GM19328 (cell line): ENCODE measurements around the gene PCDHB1.

Experiments
- ATAC-seq: cut with Tn5 transposase; IDR thresholded peaks from one replicate; pipeline ENCODE4 v1.9.1; 2021; ENCODE audit warnings: mild to moderate bottlenecking, moderate library complexity; ENCODE audit not compliant: unreplicated experiment

The PCDHB1 gene, protein sequence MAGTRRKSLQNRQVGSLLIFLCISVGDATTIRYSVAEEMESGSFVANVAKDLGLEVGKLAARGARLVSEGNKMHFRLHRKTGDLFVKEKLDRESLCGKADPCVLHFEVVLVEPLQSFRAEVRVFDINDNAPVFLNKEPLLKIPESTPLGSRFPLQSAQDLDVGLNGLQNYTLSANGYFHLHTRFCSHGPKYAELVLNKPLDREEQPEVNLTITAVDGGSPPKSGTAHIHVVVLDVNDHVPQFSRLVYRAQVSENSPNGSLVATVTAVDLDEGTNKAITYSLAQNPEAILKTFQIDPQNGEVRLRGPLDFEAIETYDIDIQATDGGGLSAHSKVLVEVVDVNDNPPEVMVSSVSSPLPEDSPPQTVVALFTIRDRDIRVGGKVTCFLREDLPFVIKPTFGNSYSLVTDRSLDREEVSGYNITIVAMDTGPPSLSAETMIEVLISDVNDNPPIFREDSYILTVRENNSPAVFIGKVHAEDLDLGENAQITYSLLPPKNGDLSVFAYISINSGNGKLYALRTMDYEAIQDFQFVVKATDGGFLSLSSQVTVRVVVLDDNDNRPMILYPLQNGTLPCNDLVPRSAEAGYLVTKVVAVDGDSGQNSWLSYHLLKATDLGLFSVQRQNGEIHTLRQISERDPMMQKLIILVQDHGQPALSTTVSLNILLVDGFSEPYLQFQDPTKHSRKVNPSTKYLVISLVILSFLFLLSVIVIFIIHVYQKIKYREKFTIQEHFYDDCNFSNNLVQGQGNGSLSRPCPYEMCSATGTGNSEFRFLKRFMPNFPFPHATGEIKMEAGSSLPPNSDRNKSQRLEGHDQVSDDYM

DNA sequence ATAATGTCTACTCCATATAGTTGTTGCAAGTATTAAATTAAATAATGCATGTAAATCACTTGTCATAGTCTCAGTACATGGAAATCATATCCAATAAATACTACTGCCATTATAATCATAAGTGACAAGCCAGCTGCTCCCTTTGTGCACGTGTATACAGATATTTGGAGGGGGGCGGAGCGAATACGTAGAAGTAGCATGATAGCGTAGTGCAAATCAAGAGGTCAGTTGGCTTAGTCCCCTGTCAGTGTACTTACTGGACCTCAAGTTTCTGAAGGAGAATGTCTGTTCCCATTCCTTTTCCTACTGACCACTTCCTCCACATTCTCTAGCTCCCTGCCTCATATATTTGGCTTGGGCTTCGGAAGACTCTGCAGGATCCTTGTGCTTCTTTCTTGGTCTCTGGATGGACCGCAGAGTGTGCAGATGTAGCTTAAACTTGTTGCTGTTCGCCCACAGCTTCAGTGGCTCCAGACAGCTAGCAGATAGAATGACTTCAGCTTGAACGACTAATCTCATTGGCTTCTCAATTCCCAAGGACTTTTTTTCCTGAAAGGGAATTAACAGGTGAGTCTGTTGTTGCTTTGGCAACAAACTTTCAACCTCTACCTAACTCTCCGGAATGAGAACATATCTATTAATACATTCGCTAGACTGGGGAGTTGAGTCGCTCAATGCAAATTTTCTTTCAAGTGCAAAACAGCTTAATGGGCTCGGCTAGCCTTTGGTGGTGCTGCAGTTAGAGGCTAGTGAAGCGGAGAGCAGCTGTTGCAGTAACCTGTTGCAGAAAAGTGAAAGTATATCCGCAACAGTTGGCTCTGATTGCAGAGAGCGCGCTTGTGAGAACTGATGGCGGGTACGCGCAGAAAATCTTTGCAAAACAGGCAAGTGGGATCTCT lies at the start of gene PCDHB1:
TSS of gene PCDHB1 (plus strand) at position 753 of the 899 bp plus-strand sequence. CDS start at position 850, 97 bp downstream.
- ATAC-seq = no peak

DNA sequence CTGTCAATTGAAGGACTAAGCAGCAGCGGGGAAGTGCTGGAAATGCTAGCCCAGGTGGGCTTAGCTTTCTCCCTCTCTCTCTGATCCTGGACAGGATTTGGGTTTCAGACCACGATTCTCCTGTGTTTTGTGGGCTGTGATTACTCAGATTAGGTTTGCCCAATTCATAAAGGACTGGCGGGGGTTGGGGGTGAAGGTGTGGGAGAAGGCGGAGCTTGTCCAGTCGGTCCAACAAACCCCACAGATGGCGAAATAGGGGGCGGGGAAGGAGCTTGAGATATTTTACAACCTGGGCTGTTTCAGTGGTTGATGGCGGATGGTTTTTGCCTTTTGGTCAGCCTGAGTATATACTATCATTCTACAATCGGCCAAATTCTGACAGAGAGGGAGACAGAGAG lies 49.7 kb upstream of the PCDHB1 start:
- no peak for ATAC-seq

DNA sequence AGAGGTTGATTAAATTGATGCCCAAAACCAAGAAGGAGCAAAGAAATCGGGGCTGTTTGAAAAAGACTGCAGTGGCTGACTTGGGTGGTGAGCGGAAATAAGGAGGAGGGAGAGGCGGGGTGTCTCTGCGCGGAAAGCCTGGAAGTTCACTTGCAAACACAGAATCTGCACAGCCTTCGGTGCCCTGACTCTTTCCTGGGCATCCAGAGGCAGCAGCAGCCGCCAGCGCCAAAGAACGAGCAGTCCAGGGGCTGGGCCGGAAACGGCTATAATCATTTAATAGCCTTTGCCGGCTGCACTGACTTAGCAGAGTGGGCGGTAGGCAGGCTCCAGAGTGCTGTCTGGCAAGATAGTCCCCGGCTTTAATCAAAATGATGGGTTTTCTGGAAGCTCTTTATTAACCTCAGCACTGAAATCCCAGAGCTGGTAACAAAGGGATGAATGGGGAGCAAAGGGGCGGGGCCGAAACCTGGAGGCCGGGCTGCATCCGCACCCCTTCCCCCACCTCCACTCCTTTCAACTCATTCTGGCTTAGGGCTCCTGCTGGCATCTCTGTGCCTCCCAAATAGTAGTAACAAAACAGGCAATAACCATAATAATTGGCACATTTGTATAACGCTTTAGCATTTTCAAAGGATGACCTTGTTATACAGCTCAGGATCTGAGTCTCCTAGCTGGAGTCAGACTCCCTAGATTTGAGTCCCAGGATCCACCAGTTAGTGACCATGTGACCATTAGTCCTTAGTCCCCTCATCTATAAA lies 49.1 kb upstream of the PCDHB1 start:
- ATAC-seq = no peak

DNA sequence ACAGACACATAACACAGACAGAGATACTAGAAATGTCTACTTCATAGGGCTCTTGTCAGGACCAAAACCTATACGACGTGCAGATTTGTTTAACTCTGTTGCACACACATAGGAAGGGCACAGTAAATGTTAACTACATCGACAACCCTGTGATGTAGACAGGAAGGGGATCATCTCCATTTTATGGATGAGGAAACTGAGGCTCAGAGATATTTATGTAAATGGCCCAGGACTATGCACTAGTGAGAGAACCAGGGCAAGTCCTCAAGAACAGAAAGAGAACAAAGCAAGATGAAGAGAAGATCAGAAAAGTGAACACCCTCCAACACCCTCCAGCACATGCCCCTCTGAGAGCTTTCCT lies 48.6 kb upstream of the PCDHB1 start:
- ATAC-seq = no peak

DNA sequence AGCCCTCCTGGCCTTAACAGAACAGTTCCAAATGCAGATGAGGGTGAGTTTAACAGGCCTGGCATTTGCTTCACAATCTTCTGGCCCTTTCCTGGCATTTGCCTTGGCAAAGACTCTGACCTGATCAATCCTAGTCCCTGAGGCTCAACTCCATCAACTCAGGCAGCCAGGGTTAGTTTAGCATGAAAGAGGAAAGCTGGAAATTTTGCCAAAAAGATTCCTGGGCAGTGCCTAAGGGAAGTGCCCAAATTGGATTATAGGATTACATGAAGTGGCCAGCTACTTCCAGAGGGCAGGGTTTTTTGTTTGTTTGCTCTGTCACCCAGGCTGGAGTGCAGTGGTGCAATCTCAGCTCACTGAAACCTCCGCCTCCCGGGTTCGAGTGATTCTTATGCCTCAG lies 48.1 kb upstream of the PCDHB1 start:
- no peak for ATAC-seq

DNA sequence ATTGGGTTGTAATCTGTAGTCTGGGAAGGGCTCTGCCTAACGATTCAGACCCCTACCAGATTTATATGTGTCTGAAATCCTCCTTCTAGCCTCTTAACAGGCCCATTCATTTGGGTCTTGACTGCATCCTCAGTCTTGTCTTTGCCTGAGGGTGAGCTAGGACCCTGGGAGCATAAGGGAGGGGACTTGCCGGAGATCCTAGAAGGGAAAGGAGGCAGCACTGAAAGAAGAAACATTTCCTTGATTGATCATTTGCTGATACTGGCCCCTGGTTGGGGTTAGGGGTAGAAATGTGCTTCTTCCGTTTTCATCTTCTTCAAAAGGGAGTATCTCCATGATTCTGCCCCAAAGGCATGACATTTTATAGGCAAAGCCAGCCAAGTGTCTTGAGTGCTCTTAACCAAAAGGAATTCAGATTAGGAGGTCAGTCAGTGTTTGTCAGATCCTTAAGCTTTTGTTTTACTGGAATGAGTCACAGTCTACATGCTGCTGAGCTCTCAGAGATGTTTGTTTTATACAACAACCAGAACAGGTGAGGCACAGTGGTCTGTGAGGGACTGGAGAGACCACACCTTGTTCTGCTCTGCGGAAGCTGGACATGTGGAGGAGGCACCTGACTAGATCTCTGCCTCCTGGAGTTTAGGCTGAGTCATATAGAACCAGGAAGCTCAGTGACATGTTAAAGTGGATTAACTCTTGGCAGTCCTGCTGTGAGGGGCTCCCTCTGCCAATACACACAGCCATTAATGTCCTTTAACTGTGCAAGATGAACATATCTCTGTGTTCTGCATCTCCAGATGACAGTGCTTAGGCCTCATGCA lies 47.2 kb upstream of the PCDHB1 start:
- ATAC-seq = no peak

DNA sequence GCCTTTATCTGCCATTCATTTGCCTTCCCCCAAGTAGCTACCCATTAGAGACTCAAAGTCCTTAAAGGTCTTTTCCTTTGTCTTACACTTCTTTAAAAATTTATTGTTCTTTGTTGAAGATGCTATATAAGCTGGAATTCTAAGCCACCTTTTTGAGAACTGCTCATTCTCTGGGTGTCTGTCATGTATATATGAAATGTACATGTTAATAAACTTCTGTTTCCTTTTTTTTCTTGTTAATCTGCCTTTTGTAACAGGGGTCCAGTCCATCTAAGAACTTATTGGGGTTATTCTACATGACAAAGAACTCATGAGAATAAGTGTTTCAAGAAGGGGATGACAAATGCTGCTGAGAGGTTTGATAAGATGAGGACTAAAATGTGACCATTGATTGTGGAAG lies 43.4 kb upstream of the PCDHB1 start:
- no peak for ATAC-seq

DNA sequence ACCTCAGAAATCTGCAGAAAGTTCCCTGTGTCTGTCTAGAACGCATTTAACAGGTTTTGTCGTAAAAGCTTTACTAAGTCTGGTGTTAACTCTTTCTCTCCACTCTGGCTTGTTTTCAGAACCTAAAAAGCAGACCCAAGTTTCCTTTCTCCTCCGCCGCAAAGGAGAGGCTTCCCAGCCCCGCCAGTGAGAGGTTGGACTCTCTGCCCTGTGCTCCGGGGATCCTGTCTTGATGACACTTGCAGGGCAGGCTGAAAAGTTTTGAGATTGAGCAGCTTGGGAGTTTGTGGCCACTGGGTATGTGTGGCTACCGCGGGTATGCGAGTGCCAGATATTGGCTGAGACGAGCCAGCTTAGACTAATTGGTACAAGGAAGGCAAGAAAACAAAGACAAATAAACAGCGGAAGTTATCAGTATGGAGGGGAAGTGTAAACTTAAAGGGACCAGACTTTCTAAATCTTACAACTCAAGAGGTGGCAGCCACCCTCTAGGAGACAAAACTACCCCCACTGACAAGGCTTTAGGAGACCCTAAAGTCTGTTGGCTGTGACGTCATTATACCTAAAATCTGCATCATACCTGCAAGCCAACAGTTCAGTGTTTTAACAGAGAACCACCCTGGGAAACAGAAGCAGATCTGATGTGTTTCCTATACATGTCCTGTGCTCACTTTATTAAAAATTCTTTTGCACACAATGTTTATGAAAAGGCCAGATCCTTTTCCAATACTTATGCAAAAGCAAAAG lies 41.0 kb upstream of the PCDHB1 start:
- ATAC-seq = no peak

DNA sequence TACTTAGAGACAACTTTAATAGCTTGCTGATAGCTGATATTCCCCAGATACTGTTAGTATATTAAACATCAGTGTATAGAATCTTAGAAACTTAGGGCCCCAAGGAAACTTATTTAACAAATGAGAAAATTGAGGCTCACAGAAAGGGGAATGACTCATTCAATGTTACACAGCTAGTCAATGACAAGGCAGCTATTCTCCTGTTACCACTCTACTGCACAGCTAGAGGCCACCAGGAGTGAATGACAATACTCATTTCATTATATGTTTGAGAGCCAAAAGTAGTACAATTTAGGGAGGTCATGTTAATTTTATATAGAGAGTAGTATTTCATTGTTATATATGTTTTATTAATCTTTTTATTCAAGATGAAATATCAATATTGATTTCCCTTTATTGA lies 33.2 kb upstream of the PCDHB1 start:
- no peak for ATAC-seq

DNA sequence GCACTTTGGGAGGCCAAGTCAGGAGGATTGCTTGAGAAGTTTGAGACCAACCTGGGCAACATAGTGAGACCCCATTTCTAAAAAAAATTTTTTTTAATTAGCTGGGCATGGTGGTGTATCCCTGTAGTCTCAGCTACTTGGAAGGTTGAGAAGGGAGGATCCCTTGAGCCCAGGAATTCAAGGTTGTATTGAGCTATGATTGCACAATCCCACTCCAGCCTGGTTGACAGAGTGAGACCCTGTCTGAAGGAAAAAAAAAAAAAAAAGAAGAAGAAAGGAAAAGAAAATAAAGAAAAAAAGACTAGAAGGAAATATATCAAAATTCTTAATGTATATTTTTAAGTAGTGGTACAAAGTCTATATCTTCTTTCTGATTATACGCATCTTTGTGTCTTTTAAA lies 28.8 kb upstream of the PCDHB1 start:
- ATAC-seq = no peak

DNA sequence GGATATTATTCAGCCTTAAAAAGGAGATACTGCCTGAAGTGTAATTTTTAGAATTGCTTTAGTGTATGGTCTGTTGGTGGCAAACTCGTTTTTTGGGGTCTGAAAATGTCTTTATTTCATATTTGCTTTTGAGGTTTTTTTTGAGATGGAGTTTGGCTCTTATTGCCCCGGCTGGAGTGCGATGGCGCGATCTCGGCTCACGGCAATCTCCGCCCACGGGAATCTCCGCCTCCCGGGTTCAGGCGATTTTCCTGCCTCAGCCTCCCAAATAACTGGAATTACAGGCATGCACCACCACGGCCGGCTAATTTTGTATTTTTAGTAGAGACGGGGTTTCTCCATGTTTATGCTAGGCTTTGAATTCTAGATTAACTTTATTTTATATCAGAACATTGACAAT lies 20.2 kb upstream of the PCDHB1 start:
- no peak for ATAC-seq

DNA sequence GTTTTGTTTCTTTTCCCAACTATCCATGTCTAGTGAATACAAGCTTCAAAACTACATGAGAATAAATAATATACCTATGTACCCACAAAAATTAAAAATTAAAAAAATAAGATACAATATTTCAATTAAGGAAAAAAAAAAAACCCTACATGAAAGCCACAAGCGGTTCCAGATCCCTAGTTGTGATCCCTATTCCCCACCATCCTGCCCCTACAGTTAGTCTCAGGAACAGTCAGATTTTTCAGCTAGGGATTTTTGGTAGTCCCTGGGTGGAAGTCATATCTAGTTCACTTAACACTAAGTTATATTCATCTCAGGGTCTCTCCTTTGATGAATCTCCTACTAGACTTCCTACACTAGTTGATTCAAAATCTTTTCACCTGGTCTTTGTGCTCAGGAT lies 18.5 kb upstream of the PCDHB1 start:
- ATAC-seq = no peak

DNA sequence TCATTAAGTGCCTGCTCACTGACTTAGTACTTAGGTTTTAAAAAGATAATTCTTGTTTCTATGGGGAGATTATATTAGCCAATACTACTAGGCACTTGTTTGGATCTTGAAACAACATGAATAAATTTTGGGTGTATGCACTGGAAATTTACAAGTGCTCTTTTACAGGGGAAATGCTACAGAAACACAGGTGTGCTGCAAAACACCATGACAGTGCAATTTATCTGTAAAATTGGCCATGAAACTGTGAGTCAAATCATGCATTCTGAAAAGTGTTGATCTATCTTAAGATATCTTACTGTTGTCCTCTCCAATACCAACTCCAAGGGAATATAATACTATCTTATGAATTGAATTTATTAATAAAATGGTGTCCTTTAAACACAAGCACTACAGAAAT lies 12.1 kb upstream of the PCDHB1 start:
- no peak for ATAC-seq

DNA sequence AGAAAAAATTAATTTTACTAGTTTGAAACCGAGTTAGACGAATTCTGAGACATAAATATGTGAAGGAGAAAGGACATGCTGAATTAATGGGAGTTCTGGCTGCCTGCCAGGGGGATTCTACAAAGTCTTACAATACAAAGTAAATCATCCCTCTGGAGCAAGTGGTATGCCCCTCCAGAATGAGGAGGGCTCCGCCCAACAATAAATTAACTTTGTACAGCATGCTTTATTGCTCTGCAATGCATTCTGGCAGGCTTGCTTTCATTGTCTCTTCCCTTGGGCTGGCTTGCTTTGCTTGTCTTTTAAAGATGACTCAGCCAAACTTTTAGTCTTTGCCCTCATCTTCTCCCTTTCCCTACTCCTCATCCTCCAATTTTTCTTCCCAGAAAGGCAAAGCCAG lies 11.7 kb upstream of the PCDHB1 start:
- ATAC-seq = no peak

DNA sequence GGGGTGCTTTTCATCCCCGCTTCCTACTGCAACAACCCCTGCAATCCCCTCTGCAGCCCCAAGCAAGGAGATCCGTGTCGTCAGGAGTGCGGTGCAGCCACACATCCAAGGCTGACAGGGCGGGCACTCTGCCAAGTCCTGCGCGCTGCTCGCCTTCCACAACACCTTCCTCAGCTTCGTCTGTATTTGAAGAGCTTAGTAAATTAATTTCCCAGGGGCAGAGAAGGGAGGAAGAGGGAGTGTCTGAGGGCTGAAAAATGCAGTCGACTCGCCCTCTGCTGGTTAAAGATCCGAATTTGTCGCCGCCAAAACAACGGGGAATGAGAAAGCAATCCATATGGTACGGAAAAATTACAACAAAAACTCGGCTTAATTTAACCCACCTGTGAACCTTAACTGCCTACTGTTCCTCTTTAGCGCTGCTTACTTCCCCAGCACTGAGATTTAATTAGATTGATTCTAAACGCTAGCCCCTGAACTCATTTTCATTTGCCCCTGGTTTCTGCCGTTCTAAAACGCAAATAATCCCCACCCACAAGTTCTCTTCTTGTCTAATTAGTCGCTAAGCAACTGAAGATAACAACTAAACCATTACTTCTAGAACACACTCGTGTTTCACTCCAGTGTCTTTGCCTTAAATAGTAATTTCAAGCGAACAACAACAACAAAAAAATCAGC lies 10.9 kb upstream of the PCDHB1 start:
- no peak for ATAC-seq

DNA sequence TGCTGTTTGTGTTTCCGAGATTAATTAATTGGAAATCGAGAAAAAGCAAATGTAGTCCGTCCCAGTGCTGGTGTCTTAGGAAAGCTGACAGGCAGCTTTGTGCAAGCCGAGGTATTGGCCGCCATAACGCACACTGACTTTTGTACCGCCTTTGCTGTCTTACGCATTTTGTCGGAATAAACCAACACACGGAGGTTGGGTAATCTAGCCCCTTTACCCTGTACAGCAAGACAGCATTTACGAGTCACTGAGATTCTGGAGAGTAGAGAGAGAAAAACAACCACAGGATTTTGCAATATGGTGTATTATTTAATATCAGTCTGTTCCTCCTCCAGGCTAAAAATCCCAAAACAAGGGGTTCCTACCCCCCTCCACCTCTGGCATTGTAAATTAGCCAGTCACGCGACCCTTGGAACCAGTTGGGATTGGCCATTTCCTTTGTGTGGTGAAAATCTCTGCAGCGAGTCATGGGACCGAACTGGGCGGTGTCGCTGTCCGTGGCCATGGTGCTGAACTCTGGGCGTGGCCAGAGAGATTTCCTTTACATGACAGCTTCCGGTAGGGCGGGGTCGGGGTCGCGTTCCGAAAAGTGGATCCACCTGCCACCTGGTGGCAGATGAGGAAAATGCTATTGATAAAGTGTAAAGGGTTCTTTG lies 10.3 kb upstream of the PCDHB1 start:
- ATAC-seq = no peak

DNA sequence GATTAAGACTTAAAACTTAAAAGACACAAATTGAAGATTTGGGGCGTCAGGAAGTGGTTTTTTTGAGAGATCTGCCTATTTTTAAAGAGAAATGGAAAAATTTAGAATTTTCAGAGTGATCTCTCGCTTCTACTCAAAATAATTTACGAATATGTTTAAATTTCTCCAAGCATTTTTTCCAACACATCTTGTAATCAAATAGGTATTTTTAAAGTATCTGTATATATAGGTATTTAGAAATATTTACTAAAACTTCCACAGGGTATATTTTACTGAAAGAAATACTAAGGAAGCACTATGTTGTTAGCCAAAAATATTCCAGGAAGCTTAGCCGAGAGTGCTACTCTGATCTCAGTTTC lies 9.8 kb upstream of the PCDHB1 start:
- no peak for ATAC-seq

DNA sequence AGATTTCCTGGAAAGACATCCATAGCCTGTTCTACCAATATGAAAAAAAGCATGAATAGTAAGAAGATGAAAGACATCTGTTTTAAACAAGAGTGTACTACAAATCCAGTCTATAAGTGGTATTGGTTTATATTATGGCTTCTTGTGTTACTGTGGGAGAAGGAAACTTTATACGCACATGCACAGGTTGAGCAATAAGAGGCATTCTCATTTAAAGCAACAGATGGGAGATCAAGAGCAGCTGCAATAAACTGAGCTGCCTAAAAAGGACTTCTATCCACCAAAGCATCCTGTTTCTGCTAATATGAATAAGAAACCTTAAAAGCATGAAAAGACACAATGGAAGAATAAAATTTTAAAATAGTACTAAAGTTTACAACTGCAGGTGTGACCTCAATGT lies 8.6 kb upstream of the PCDHB1 start:
- ATAC-seq = no peak
